ENCODE results near the gene SPTY2D1. TPM values are rescaled to one million over a fixed set of nuclear protein-coding genes. Genes with fewer than 3 reads are reported as not detected.
"Not testable (repeated sequence)": the region's sequence is repeated elsewhere in the genome, so short reads cannot be mapped to it uniquely, and the experiment has no call there.

The SPTY2D1 gene
- total RNA-seq, 1 donor from 2014 or later, result 17.0 TPM

DNA sequence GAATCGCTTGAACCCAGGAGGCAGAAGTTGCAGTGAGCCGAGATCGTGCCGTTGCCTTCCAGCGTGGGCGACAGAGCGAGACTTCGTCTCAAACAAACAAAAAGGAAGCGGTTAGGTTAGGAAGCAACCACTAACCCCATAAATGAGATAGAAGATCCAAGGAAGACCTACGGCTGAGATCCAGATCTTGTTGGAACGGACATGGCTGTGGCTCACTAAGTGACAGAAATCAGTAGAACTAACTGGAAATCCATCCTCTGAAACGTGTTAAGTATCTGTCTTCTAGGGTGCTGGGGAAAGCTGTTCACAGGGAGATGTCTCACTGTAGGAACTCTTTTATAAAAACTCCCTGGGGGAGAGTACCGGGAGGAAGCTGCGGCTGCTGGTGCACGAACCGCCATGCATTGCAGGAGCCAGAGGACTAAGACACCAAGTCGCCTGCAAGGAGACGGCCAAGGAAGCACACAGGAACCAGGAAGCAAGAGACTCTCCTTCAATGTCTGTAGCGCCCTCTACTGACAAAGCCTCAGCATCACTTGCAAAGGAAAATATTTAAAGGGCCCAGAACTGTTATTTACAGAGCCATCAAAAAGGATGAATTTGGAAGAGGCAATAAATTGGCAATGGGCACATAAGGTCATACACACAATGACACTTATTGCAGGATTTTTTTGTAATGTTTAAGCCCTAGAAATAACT lies 16.9 kb upstream of the SPTY2D1 start:
- no peak for DNase-seq (ENCODE audit: low read depth)
- H3K4me3 ChIP-seq (ENCODE audit: low read depth, low read length), result no peak overlapping the region
- H3K36me3 ChIP-seq (ENCODE audit: control insufficient read depth, insufficient read depth, low read length), result no peaks in the 10 kb centered on the region
- TF ChIP-seq, protein P1, sequence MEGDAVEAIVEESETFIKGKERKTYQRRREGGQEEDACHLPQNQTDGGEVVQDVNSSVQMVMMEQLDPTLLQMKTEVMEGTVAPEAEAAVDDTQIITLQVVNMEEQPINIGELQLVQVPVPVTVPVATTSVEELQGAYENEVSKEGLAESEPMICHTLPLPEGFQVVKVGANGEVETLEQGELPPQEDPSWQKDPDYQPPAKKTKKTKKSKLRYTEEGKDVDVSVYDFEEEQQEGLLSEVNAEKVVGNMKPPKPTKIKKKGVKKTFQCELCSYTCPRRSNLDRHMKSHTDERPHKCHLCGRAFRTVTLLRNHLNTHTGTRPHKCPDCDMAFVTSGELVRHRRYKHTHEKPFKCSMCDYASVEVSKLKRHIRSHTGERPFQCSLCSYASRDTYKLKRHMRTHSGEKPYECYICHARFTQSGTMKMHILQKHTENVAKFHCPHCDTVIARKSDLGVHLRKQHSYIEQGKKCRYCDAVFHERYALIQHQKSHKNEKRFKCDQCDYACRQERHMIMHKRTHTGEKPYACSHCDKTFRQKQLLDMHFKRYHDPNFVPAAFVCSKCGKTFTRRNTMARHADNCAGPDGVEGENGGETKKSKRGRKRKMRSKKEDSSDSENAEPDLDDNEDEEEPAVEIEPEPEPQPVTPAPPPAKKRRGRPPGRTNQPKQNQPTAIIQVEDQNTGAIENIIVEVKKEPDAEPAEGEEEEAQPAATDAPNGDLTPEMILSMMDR (IDR thresholded peaks at IDR 0.05; ENCODE audit: insufficient read depth, low read length, poor library complexity, severe bottlenecking), result peak; percentile 51
- H3K27me3 ChIP-seq (ENCODE audit: control insufficient read depth, insufficient read depth, low read length), result no peaks in the 10 kb centered on the region

GRCh38 chr11:18650353-18650752 lies 16.2 kb upstream of the SPTY2D1 start:
- Histone ChIP-seq H3K4me3 (ENCODE audit: low read depth, low read length) (no peak overlapping the region), H3K36me3 (ENCODE audit: control insufficient read depth, insufficient read depth, low read length) (no peaks in the 10 kb centered on the region), H3K27me3 (ENCODE audit: control insufficient read depth, insufficient read depth, low read length) (no peaks in the 10 kb centered on the region)
- DNase-seq (ENCODE audit: low read depth), result no peak
- TF ChIP-seq, protein P1 (IDR thresholded peaks at IDR 0.05; ENCODE audit: insufficient read depth, low read length, poor library complexity, severe bottlenecking), result no peak

DNA sequence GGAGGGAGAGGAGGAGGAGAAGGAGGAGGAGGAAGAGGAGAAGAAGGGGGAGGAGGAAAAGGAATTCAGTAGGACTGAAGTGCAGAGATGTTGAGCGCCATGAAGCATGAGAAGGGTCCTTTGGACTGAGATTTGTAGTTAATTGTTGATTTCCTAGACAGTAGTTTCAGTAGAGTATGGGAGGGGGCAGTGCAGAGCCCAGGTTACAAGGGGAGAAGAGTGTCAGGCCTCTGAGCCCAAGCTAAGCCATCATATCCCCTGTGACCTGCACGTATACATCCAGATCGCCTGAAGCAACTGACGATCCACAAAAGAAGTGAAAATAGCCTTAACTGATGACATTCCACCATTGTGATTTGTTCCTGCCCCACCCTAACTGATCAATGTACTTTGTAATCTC lies 8.9 kb upstream of the SPTY2D1 start:
- DNase-seq (ENCODE audit: low read depth); H3K36me3 ChIP-seq (ENCODE audit: control insufficient read depth, insufficient read depth, low read length); H3K27me3 ChIP-seq (ENCODE audit: control insufficient read depth, insufficient read depth, low read length); H3K4me3 ChIP-seq (ENCODE audit: low read depth, low read length): not testable (repeated sequence)

DNA sequence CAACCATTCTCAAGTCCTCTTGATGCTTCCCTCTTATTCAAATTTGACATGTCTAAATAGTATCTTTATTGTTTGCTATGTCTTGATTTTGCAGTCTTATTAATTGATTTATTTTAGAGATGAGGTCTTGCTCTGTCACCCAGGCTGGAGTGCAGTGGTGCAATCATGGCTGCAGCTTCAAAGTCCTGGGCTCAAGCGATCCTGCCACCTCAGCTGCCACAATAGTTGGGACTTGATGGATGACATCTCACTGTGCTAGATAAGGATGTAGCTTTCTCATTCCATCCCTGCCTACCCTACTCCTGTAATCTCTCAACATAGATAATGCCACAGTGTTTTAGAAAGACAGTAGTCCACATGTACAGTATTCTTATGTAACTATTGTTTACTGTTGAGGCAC lies 7.5 kb upstream of the SPTY2D1 start:
- TF ChIP-seq, protein P1 (IDR thresholded peaks at IDR 0.05; ENCODE audit: insufficient read depth, low read length, poor library complexity, severe bottlenecking), result no peak
- H3K4me3 ChIP-seq (ENCODE audit: low read depth, low read length), result no peak overlapping the region
- H3K36me3 ChIP-seq (ENCODE audit: control insufficient read depth, insufficient read depth, low read length), result no peaks in the 10 kb centered on the region
- no peaks in the 10 kb centered on the region for H3K27me3 ChIP-seq (ENCODE audit: control insufficient read depth, insufficient read depth, low read length)
- no peak for DNase-seq (ENCODE audit: low read depth)

DNA sequence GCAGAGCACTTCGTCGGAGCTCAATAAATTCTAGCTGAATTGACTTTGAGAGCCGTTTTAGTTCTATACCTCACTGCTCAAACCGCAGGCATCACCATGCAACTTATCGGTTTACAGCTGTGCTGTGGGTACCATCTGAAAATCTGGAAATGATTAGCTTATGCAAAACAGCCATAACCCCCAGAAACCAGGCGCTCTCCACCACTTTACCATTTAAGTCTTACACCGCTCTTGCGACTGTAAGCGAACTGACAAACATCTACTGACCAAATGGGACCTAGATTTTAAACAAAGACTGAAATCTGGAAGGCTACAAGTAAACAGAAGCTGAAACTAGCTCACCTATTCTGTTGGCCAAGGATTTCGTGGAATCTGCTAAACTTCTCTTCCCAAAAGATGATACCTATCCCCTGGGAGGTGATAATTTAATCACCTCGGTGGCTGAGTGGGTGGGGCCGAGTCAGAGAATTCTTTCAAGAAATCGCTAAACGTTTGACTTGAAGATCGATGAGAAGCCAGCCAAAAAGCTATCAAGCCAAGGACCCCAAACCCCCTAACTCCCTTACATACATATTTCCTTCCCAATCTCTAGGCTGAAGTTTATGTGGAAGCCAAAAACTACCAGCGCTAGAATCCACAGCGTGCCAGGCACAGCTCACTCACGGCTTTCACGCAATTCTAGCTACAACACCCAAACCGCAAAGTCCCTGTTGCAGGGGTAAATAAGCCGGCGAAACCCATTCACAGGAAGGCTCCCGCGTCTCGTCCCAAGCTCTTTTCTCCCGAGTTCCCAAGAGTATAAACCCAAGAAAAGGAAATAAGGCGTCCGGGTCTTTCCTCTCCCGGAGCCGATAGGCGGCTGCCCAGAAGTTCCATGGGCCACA lies 644 bp downstream of the SPTY2D1 start:
- no peak for DNase-seq (ENCODE audit: low read depth)
- Histone ChIP-seq H3K36me3 (ENCODE audit: control insufficient read depth, insufficient read depth, low read length) (no peaks in the 10 kb centered on the region), H3K4me3 (ENCODE audit: low read depth, low read length) (peak overlapping the region; percentile 99), H3K27me3 (ENCODE audit: control insufficient read depth, insufficient read depth, low read length) (no peaks in the 10 kb centered on the region)
- TF ChIP-seq, protein P1 (IDR thresholded peaks at IDR 0.05; ENCODE audit: insufficient read depth, low read length, poor library complexity, severe bottlenecking), result no peak

DNA sequence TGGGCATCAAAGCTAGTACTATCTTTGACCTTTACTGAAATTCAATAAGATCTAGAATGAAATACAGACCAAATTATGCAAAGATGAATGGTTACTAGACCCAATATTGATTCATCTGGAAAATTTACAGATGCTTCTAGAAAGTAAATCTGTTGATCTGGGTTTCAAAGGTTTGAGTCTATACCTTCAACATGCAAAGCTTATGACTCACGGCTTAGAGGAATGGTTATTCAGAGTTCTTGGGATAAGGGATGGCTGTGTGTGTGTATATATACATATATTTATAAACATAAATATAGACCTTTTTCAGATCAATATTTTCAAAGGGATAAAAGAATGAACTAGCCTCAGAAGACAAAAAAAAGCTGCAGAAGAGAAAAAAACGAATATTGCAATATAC lies 1.3 kb downstream of the SPTY2D1 start:
- DNase-seq (ENCODE audit: low read depth), result no peak
- TF ChIP-seq, protein P1 (IDR thresholded peaks at IDR 0.05; ENCODE audit: insufficient read depth, low read length, poor library complexity, severe bottlenecking), result no peak
- H3K27me3 ChIP-seq (ENCODE audit: control insufficient read depth, insufficient read depth, low read length), result no peaks in the 10 kb centered on the region
- peak overlapping the region; percentile 99 for H3K4me3 ChIP-seq (ENCODE audit: low read depth, low read length)
- H3K36me3 ChIP-seq (ENCODE audit: control insufficient read depth, insufficient read depth, low read length), result no peaks in the 10 kb centered on the region

All from kidney epithelial cell (primary cell).